GM12891 (cell line): Measurements from ENCODE around the gene ZCWPW2.

Experiments used
- POLR2A ChIP-seq: IDR thresholded peaks from 2 replicates; pipeline ENCODE4 v1.6.1; 2011; ENCODE audit warnings: low read depth, low read length, control low read depth
- POLR2AphosphoS5 ChIP-seq: IDR thresholded peaks from 2 replicates; pipeline ENCODE4 v1.6.1; 2011; ENCODE audit warnings: low read depth, low read length, control low read depth

- TF ChIP-seq POLR2AphosphoS5 = no peak
- no peak for TF ChIP-seq POLR2A
Measured at GRCh38 chr3:28300345-28300962, 48.1 kb upstream of the ZCWPW2 start.
